GM12891 (cell line): ENCODE results near the gene RHAG.

Experiments
- DNase-seq: peaks from one replicate; pipeline ENCODE4 v3.0.0; 2011; ENCODE audit warnings: low spot score; ENCODE audit not compliant: insufficient read length
- FAIRE-seq: peaks from 2 replicates; lab custom pipeline; 2011; peaks lifted over from hg19 to GRCh38; lab: Jason Lieb, UNC
- PAX5 ChIP-seq: IDR thresholded peaks from 2 replicates; pipeline ENCODE4 v1.6.1; 2011; ENCODE audit warnings: low read length, moderate library complexity, mild to moderate bottlenecking; ENCODE audit not compliant: insufficient read depth, severe bottlenecking
- POLR2A ChIP-seq: IDR thresholded peaks from 2 replicates; pipeline ENCODE4 v1.6.1; 2011; ENCODE audit warnings: low read depth, low read length, control low read depth
- POLR2AphosphoS5 ChIP-seq: IDR thresholded peaks from 2 replicates; pipeline ENCODE4 v1.6.1; 2011; ENCODE audit warnings: low read depth, low read length, control low read depth
- POU2F2 ChIP-seq: IDR thresholded peaks from 2 replicates; pipeline ENCODE4 v1.6.1; 2011; ENCODE audit warnings: low read depth, mild to moderate bottlenecking, control low read depth, low read length, moderate library complexity
- SPI1 ChIP-seq: IDR thresholded peaks from 2 replicates; pipeline ENCODE4 v1.6.1; 2011; ENCODE audit warnings: low read depth, low read length, control low read depth
- TAF1 ChIP-seq: IDR thresholded peaks from 2 replicates; pipeline ENCODE4 v1.6.1; 2011; ENCODE audit warnings: low read depth, low read length, control low read depth

The RHAG gene

DNA sequence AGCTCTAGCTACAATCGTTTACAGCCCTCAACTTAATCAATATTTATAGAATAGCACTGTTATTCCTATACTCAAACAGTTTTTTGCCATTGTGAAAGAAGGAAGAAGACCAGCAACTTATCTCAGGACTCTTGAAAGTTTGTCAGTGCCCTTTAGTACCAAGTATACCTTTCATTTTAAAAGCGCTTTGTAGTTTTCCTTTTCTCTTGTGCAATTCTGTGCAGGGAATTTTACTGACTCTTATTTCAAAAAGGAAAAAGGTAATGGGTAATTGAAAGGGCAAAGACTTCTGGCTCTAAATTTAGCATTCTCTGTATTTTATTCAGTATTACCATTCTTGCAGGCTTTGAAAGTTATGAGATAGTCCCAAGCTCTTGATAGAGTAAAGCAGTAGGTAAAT lies 16.8 kb upstream of the RHAG start:
- TF ChIP-seq POU2F2 (no peak), PAX5 (no peak)
- FAIRE-seq (no peak), DNase-seq (no peak)

DNA sequence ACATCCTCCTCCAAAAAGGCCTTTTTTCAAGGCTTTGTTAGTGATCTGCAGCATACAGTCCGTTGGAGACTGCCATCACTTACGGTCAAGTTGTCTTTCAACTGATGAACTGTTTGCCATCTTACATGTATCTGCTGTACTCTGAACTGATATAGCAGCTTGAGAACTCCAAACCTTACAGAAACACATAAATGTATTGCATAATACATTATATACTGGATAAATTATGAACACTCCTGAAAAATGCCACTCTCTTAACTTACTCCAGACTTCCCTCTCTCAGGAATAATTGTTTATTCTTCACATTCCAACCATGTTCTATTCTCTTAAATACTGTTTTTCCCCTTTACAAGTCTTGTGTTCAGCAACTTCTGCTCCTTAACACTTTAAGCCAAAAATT lies 14.6 kb upstream of the RHAG start:
- no peak for FAIRE-seq
- no peak for DNase-seq
- TF ChIP-seq PAX5 (no peak), POLR2A (no peak), POLR2AphosphoS5 (no peak), SPI1 (no peak), POU2F2 (no peak), TAF1 (no peak)

DNA sequence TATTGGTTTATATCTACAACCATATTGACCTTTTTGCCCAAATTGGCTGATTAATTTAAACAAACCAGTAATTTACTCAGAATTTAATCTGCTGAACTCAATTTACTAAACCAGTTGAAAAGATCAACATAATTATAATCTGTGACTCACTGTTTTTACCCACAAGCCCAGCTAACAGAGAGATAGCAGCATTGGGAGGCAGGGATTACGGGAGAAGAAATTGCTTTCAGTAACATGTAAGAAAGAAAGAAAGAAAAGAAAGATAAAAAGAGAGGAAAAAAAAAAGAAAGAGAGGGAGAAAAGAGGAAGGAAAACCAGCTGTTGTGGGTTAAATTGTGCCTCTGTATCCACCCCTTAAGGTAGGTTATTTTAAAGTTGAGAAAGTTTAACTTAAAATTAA lies 13.3 kb upstream of the RHAG start:
- no peak for FAIRE-seq
- TF ChIP-seq POU2F2 = no peak
- no peak for TF ChIP-seq POLR2A
- TF ChIP-seq PAX5 = no peak
- TF ChIP-seq TAF1 = no peak
- no peak for TF ChIP-seq POLR2AphosphoS5
- TF ChIP-seq SPI1 = no peak
- DNase-seq = no peak

DNA sequence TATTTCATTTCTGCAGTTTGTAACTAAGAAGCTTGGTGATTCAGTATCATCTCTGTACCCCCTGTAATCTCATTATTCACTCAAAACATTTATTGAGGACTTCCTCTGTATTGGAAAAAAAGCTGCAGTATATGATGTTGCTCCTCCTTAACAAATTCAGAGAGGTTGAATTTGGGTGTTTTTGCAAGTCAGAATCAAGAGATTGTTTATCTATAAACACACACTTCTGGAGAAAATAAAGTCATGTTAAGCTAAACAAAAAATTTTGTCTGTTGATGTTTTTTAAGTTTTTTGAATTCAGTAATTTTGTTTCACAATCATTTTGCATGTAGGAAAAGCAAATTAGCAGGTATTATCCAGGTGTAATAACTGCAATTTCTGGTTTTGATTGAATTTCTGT lies 11.4 kb upstream of the RHAG start:
- no peak for FAIRE-seq
- TF ChIP-seq POLR2A = no peak
- TF ChIP-seq POU2F2 = no peak
- no peak for TF ChIP-seq TAF1
- no peak for TF ChIP-seq PAX5
- TF ChIP-seq SPI1 = no peak
- TF ChIP-seq POLR2AphosphoS5 = no peak
- DNase-seq = no peak

DNA sequence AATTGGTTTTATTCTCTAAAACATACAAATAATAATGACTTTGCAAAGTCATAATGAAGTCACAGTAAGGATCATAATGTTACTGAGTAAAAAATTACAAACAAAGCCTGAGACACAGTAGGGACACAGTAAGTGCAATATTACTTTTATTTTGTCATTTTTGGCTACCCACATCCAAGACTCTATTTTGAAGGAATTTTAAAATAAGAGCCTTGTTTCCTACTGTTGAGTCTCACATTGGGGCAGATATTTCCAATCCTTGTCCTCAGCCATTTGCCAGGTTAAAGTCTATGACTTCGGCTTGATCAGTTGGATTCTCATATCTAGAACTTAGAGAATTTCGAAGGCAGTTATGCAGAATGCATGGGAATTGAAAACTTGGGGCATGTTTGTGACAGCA lies 10.8 kb upstream of the RHAG start:
- TF ChIP-seq TAF1 = no peak
- TF ChIP-seq SPI1 = no peak
- no peak for TF ChIP-seq PAX5
- TF ChIP-seq POLR2AphosphoS5 = no peak
- no peak for TF ChIP-seq POU2F2
- FAIRE-seq (no peak), DNase-seq (no peak)

DNA sequence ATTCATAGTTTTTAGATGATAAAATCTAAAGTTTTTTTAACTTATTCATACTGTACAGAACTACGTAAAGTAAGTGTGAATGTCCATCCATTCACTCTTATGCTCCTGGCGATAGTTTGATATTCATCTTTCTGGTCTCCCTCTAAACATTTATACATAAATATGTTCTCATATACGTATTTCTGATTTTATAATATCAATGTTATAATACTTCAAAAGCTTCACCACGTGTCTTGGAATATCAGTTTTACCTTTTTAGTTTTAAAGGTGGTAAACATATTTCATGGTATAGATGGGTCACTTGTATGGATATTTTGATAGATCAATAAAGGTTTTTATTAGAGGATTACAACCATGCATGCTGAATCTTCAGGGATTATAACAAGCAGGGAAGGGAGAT lies 10.3 kb upstream of the RHAG start:
- TF ChIP-seq POLR2A (no peak), POLR2AphosphoS5 (no peak), POU2F2 (no peak), PAX5 (no peak), TAF1 (no peak), SPI1 (no peak)
- no peak for DNase-seq
- no peak for FAIRE-seq

DNA sequence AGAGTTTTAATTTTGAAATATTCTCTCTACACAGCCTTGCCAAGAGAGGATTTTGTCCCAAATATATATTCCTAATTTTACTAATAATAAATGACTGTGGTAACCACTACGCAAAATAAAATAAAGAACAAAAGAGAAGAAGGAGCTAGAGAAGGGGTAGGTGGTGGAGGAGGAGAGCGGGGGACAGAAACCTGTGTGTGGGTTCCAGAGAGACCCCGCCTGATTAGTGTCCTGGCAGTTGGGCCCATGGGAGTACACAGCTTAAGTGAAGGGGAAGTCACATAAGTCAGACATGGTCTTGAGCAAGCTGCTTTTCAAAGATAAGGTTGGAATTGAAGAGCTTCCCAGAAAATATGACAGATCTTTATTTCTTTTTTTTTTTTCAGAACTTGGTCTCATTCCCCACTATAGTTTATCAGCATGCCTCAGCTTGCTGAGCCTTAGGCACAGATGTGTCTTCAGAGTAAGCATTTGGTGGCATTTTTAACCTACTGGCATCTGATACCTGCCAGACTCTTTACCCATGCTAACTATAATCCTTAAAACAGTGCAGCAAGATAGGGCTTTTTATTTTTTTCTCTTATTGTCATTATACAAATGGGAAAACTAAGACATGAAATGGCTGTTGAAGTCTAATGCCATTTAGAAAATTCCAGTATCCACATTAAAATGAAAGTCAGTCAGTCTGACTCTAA lies 9.6 kb upstream of the RHAG start:
- TF ChIP-seq SPI1 (no peak), POLR2A (no peak), POU2F2 (no peak), TAF1 (no peak), PAX5 (no peak), POLR2AphosphoS5 (no peak)
- DNase-seq = no peak
- FAIRE-seq = no peak

DNA sequence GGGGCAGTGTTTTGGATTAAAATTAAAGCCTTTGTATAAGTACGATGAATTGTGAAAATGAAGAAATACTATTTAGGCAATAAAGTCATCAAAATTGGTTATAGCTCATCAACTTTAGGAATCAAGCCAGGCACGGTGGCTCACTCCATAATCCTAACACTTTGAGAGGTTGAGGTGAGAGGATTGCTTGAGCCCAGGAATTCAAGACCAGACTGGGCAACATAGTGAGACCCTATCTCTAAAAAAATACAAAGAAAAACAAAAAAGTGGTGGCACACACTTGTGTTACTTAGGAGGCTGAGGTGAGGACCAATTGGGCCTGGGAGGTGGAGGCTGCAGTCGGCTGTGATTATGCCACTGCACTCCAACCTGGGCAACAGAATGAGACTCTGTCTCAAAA lies 8.5 kb upstream of the RHAG start:
- FAIRE-seq = no peak
- no peak for TF ChIP-seq SPI1
- TF ChIP-seq PAX5 = no peak
- no peak for TF ChIP-seq POU2F2
- no peak for TF ChIP-seq POLR2AphosphoS5
- no peak for TF ChIP-seq POLR2A
- no peak for TF ChIP-seq TAF1
- no peak for DNase-seq

DNA sequence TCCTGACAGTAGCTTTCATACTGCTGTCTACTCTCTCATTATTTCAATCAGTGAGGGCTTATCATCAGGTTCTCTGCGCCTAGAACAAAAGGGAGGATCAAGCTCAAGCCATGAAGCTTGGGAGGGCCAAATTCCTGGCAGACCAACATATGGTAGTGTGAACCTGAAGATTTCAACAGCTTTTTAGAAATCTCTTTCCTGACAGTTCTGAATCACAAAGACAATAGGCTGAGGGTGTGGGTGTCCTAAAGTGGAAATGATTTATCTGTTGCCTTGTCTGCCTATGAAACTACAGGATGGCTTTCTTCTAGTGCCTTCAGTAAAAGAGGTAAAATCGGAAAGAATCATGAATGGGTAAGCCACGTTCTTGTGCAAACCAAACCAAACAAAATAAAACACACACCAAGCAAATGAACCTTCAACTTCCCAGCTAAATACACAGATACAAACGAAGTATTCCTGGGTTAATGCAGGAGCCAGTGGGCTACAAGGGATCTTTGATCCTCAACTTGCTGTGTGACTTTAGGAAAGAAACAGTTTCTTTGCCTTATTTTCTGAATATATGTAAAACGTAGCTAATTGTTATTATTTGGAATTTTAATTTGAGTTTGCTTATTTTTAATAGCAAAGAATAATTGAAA lies 2.7 kb upstream of the RHAG start:
- DNase-seq = no peak
- FAIRE-seq = no peak

DNA sequence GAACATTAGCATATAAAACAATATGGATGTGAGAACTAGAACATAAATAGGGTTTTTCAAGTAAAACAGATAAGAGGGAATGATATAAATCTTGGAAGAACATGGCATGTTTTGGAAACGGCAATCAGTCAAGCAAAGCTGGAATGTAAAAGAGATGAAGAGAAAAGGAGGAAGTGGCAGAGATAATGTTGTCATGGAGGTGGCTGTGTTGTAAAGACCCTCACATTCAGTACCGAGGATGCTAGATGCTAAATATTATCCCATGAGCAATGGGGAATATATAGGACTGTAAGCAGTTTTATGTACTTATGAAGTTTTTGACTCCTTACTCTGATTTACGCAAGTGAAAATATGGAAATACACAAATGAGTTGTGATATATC lies 702 bp upstream of the RHAG start:
- FAIRE-seq (no peak), DNase-seq (no peak)
- TF ChIP-seq TAF1 (no peak), POLR2AphosphoS5 (no peak), PAX5 (no peak), POLR2A (no peak), SPI1 (no peak), POU2F2 (no peak)

More for the DNA sequence above, 2.7 kb upstream of the RHAG start:
- TF ChIP-seq POU2F2 (no peak), POLR2A (no peak), POLR2AphosphoS5 (no peak), PAX5 (no peak), TAF1 (no peak), SPI1 (no peak)
